Measurements from ENCODE around the gene CEP89. TPM values are rescaled to one million over a fixed set of nuclear protein-coding genes. Genes with fewer than 3 reads are reported as not detected.

CEP89 gene
- total RNA-seq, 2 donors from 2014 or later: 19.3 to 20.6 TPM

GRCh38 chr19:32914879-32915660 is 56.7 kb downstream of the CEP89 start:
- Histone ChIP-seq H3K4me3 (no peak overlapping the region), H3K27ac (no peak overlapping the region), H3K9me3 (no peaks in the 10 kb centered on the region), H3K36me3 (no peaks in the 10 kb centered on the region), H3K4me1 (replicated peaks) (peaks cover 2% of the 10 kb centered on the region), H3K27me3 (replicated peaks; ENCODE audit: insufficient read depth) (no peaks in the 10 kb centered on the region)
- TF ChIP-seq POLR2A (IDR thresholded peaks at IDR 0.05) (no peak), POLR2AphosphoS5 (IDR thresholded peaks at IDR 0.05) (no peak), CTCF (IDR thresholded peaks at IDR 0.05) (no peak)
- WGBS: 54% methylated on average over 12 of the region's 12 CpGs
- no peak for DNase-seq (ENCODE audit: low spot score)
- intact Hi-C loops (cut with DNase I): no loop called here

- no peak for DNase-seq (ENCODE audit: low spot score)
- Histone ChIP-seq H3K9me3 (no peaks in the 10 kb centered on the region), H3K4me1 (replicated peaks) (no peaks in the 10 kb centered on the region), H3K27ac (peak overlapping the region; percentile 53 to 68), H3K27me3 (replicated peaks; ENCODE audit: insufficient read depth) (no peaks in the 10 kb centered on the region), H3K4me3 (no peak overlapping the region), H3K36me3 (no peaks in the 10 kb centered on the region)
- TF ChIP-seq CTCF (IDR thresholded peaks at IDR 0.05) (no peak), POLR2AphosphoS5 (IDR thresholded peaks at IDR 0.05) (no peak), POLR2A (IDR thresholded peaks at IDR 0.05) (no peak)
- 83% methylated on average over 4 of the region's 4 CpGs for WGBS
- intact Hi-C loops (cut with DNase I): no loop called here
Measured at GRCh38 chr19:32911467-32911866, 60.3 kb downstream of the CEP89 start.

- no peaks in the 10 kb centered on the region for H3K27me3 ChIP-seq (replicated peaks; ENCODE audit: insufficient read depth)
- H3K4me1 ChIP-seq (replicated peaks): no peaks in the 10 kb centered on the region
- intact Hi-C loops (cut with DNase I): no loop called here
- DNase-seq (ENCODE audit: low spot score): peak; percentile 50
- H3K4me3 ChIP-seq: no peak overlapping the region
- H3K27ac ChIP-seq: peak overlapping the region; percentile 53 to 68
- no peaks in the 10 kb centered on the region for H3K36me3 ChIP-seq
- peak; percentile 90 for TF ChIP-seq POLR2AphosphoS5 (IDR thresholded peaks at IDR 0.05)
- no peak for TF ChIP-seq POLR2A (IDR thresholded peaks at IDR 0.05)
- H3K9me3 ChIP-seq: no peaks in the 10 kb centered on the region
- 40% methylated on average over 5 of the region's 5 CpGs for WGBS
Measured at GRCh38 chr19:32910874-32911273, 60.9 kb downstream of the CEP89 start.

GRCh38 chr19:32910094-32910493 is 61.7 kb downstream of the CEP89 start:
- H3K27ac ChIP-seq: no peak overlapping the region
- H3K36me3 ChIP-seq: no peaks in the 10 kb centered on the region
- TF ChIP-seq POLR2AphosphoS5 (IDR thresholded peaks at IDR 0.05) (no peak), CTCF (IDR thresholded peaks at IDR 0.05) (no peak), POLR2A (IDR thresholded peaks at IDR 0.05) (no peak)
- no peaks in the 10 kb centered on the region for H3K9me3 ChIP-seq
- no peaks in the 10 kb centered on the region for H3K4me1 ChIP-seq (replicated peaks)
- WGBS: 93% methylated on average over 5 of the region's 5 CpGs
- intact Hi-C loops (cut with DNase I): no loop called here
- no peak for DNase-seq (ENCODE audit: low spot score)
- H3K4me3 ChIP-seq: no peak overlapping the region
- no peaks in the 10 kb centered on the region for H3K27me3 ChIP-seq (replicated peaks; ENCODE audit: insufficient read depth)

- no peak for DNase-seq (ENCODE audit: low spot score)
- no peaks in the 10 kb centered on the region for H3K36me3 ChIP-seq
- no peaks in the 10 kb centered on the region for H3K4me1 ChIP-seq (replicated peaks)
- H3K27me3 ChIP-seq (replicated peaks; ENCODE audit: insufficient read depth): no peaks in the 10 kb centered on the region
- TF ChIP-seq CTCF (IDR thresholded peaks at IDR 0.05) (no peak), POLR2A (IDR thresholded peaks at IDR 0.05) (no peak), POLR2AphosphoS5 (IDR thresholded peaks at IDR 0.05) (no peak)
- no peak overlapping the region for H3K27ac ChIP-seq
- intact Hi-C loops (cut with DNase I): no loop called here
- H3K4me3 ChIP-seq: no peak overlapping the region
- H3K9me3 ChIP-seq: no peaks in the 10 kb centered on the region
Measured at GRCh38 chr19:32909257-32909656, 62.5 kb downstream of the CEP89 start.
